GM12878 (cell line): ENCODE results near the gene POP7. TPM values are rescaled to one million over a fixed set of nuclear protein-coding genes. Genes with fewer than 3 reads are reported as not detected.
A peak's percentile ranks its signal among the peaks of the same experiment; 100 is the strongest.

ENCODE experiments used
- ATAC-seq: fragments of 200-7000 bp; cut with Tn5 transposase; 3 replicates; pipeline ENCODE4 v1.9.1; 2020; ENCODE audit warnings: mild to moderate bottlenecking, moderate library complexity
- BruUV-seq: library from RNA; stranded (reverse); fragments of 400-500 nt; replicated peaks from 2 replicates; lab custom pipeline; 2021; lab: Mats Ljungman, UMichigan
- CTCF ChIA-PET: fragments of 300-600 bp; sonication (Branson Sonifier 250); formaldehyde crosslinking; extraction: SDS; loops from one replicate; lab custom pipeline; 2021; ENCODE audit warnings: inconsistent platforms; lab: Yijun Ruan, JAX
- POLR2A ChIA-PET: fragments of 350-600 bp; formaldehyde crosslinking; extraction: SDS; loops from one replicate; lab custom pipeline; 2021; ENCODE audit warnings: inconsistent platforms; lab: Charles Lee
- RAD21 ChIA-PET: fragments of 300-600 bp; sonication (Branson Sonifier 250); formaldehyde crosslinking; loops from one replicate; lab custom pipeline; 2023; ENCODE audit warnings: antibody characterized with exemption; ENCODE audit not compliant: unreplicated experiment; lab: Charles Lee
- SMC1A ChIA-PET: fragments of 300-600 bp; sonication (Branson Sonifier 250); formaldehyde crosslinking; loops from one replicate; lab custom pipeline; 2023; ENCODE audit not compliant: unreplicated experiment, uncharacterized antibody; lab: Charles Lee
- DNase-seq: peaks from one replicate; pipeline ENCODE4 v3.0.0-alpha.2; 2011; ENCODE audit warnings: low read depth, low spot score
- FAIRE-seq: peaks from 3 replicates; lab custom pipeline; 2011; peaks lifted over from hg19 to GRCh38; lab: Jason Lieb, UNC
- H2AFZ ChIP-seq: 2 replicates; pipeline ENCODE4 v1.6.0; 2011; ENCODE audit warnings: low read depth, low read length, control low read depth; ENCODE audit not compliant: control insufficient read depth
- H3K27ac ChIP-seq: 2 replicates; pipeline ENCODE4 v1.5.1; 2011; ENCODE audit warnings: control low read depth; ENCODE audit not compliant: control insufficient read depth, insufficient read depth
- H3K27me3 ChIP-seq, 2 experiments: replicated peaks in 1 of 2; 2 replicates each; pipeline versions ENCODE4 v1.6.0 to v1.6.1; 2011; ENCODE audit warnings: low read length in 1 of 2; ENCODE audit not compliant: control insufficient read depth in 2 of 2, insufficient read depth in 2 of 2
- H3K36me3 ChIP-seq, 2 experiments: 2 replicates each; pipeline ENCODE4 v1.5.1; 2011; ENCODE audit warnings: low read length in 1 of 2; ENCODE audit not compliant: control insufficient read depth in 2 of 2, insufficient read depth in 2 of 2
- H3K4me1 ChIP-seq: 2 replicates; pipeline ENCODE4 v1.6.1; 2011; ENCODE audit warnings: mild to moderate bottlenecking, low read length, moderate library complexity, mixed read lengths; ENCODE audit not compliant: control insufficient read depth, insufficient read depth
- H3K4me2 ChIP-seq: 2 replicates; pipeline ENCODE4 v1.6.0; 2011; ENCODE audit warnings: control low read depth; ENCODE audit not compliant: control insufficient read depth, insufficient read depth
- H3K4me3 ChIP-seq: fragments of 200-600 bp; sonication (generic); 2 replicates; pipeline ENCODE4 v1.5.1; 2016
- H3K79me2 ChIP-seq: 2 replicates; pipeline ENCODE4 v1.6.0; 2011; ENCODE audit warnings: low read length; ENCODE audit not compliant: control insufficient read depth, insufficient read depth
- H3K9ac ChIP-seq: 2 replicates; pipeline ENCODE4 v1.8.0; 2011; ENCODE audit warnings: low read length, control low read depth, mixed read lengths; ENCODE audit not compliant: control insufficient read depth, insufficient read depth
- H3K9me3 ChIP-seq: replicated peaks from 3 replicates; pipeline ENCODE4 v1.5.1; 2011; ENCODE audit warnings: mild to moderate bottlenecking, low read length; ENCODE audit not compliant: control insufficient read depth, insufficient read depth
- H4K20me1 ChIP-seq: 2 replicates; pipeline ENCODE4 v1.6.0; 2011; ENCODE audit not compliant: control insufficient read depth, insufficient read depth
- ETV6 ChIP-seq, 2 experiments: fragments of 450-650 bp in 1 of 2; IDR thresholded peaks in 1 of 2; conservative IDR thresholded peaks in 1 of 2; 2 replicates each; pipeline ENCODE4 v1.6.1; 2014; ENCODE audit warnings: antibody characterized with exemption in 1 of 2, borderline replicate concordance in 1 of 2, low read depth in 1 of 2, mild to moderate bottlenecking in 1 of 2, moderate library complexity in 1 of 2
- LARP7 ChIP-seq: fragments of 450-650 bp; IDR thresholded peaks from 2 replicates; pipeline ENCODE4 v1.6.1; 2017; ENCODE audit warnings: mild to moderate bottlenecking
- POLR2A ChIP-seq: IDR thresholded peaks from 2 replicates; pipeline ENCODE4 v1.6.1; 2011; ENCODE audit warnings: low read depth, mild to moderate bottlenecking, low read length
- POLR2AphosphoS2 ChIP-seq: IDR thresholded peaks from 2 replicates; pipeline ENCODE4 v1.6.1; 2011; ENCODE audit warnings: low read depth, mild to moderate bottlenecking, low read length, improper control_type of control experiment, moderate library complexity
- WGBS: methylation state at CpG from one replicate; pipeline ENCODE4 v1.1.6; 2016; ENCODE audit warnings: low lambda C conversion rate; ENCODE audit not compliant: insufficient replicate concordance, insufficient coverage; ENCODE audit errors: missing lambda C conversion rate; 5-methylcytosine and 5-hydroxymethylcytosine counted together
- in situ Hi-C: fragments of 300-500 bp; cut with MboI; formaldehyde crosslinking; loops from 9 replicates; pipeline ENCODE4 v1.14.3; 2018; ENCODE audit warnings: mixed read lengths
- intact Hi-C: fragments of 100-400 bp; cut with micrococcal nuclease; formaldehyde crosslinking; loops from one replicate; pipeline ENCODE4 v1.14.2; 2022; ENCODE audit not compliant: unreplicated experiment
- polyA plus RNA-seq, 11 experiments: library from polyadenylated mRNA; depleted of rRNA in 4 of 11; unstranded in 6 of 11; stranded (reverse) in 5 of 11; fragments of >200 nt; fragmentation: Nextera tagmentation in 4 of 11; fragmentation: Illumina TruSeq in 1 of 11; extraction: Ambion mirVana in 4 of 11; extraction: Trizol in 1 of 11; gene quantifications; 1 replicate in 1 of 11; 2 replicates in 10 of 11; pipeline versions ENCODE4 v1.2.1 to v1.2.3, GENCODE V29; 2011 to 2016; ENCODE audit warnings: inconsistent platforms in 2 of 11, missing spikeins in 2 of 11, low read depth in 1 of 11
- total RNA-seq, 4 experiments: library from RNA; depleted of rRNA in 3 of 4; stranded (reverse); fragments of >200 nt in 3 of 4; fragmentation: Illumina TruSeq in 1 of 4; extraction: Trizol in 1 of 4; gene quantifications; 2 replicates each; pipeline versions ENCODE4 v1.2.1 to v1.2.3, GENCODE V29; 2013 to 2021

Gene POP7
- total and polyA plus RNA-seq, 10 of the 15 experiments (the other 5 are each of a cell fraction or from before 2014, with no cell fraction given) = 12.1 to 148 (median 51.7) TPM

- ChIA-PET SMC1A (no interaction called here), RAD21 (no interaction called here), CTCF (interaction anchor here (1.2 kb wide), 1 partner anchor 21 kb away, joined by 4 read pairs; the partner anchor contains the start of gene POP7), POLR2A (no interaction called here)
- peaks cover 13% of the 10 kb centered on the region for H3K79me2 ChIP-seq
- no TSS peak for BruUV-seq
- no peak overlapping the region for H2AFZ ChIP-seq
- intact Hi-C loops (no loop called here), in situ Hi-C loops (loop anchor here (25.0 kb wide), 1 partner anchor 222 kb away; the partner anchor contains the start of gene SPACDR)
- H3K36me3 ChIP-seq = peaks cover 0 to 50% of the 10 kb centered on the region in 2 experiments; a peak in 3 of 4 replicates
- H3K9ac ChIP-seq = no peak overlapping the region
- WGBS = 95% methylated on average over 16 of the region's 16 CpGs
- peaks cover 3% of the 10 kb centered on the region for H3K4me1 ChIP-seq
- H3K4me3 ChIP-seq = no peak overlapping the region
- no peaks in the 10 kb centered on the region for H3K9me3 ChIP-seq
- TF ChIP-seq ETV6 (conservative IDR thresholded peaks at IDR 0.05 in 1 of 2, IDR thresholded peaks at IDR 0.05 in 1 of 2; ENCODE audit: borderline replicate concordance in 1 of 2, low read depth in 1 of 2) = no peak
- 0 out of 2 replicates have a peak, but pooled peaks have one; percentile 34 for TF ChIP-seq POLR2A
- H4K20me1 ChIP-seq = no peaks in the 10 kb centered on the region
- H3K27me3 ChIP-seq = no peaks in the 10 kb centered on the region
- FAIRE-seq (no peak), ATAC-seq (no peak), DNase-seq (no peak)
- no peak overlapping the region for H3K4me2 ChIP-seq
- H3K27ac ChIP-seq = no peak overlapping the region
Observed at GRCh38 chr7:100684534-100685042, 21.3 kb upstream of the POP7 start.

- H3K79me2 ChIP-seq = peaks cover 18% of the 10 kb centered on the region
- no peak for FAIRE-seq
- H3K4me2 ChIP-seq = no peak overlapping the region
- in situ Hi-C loops (loop anchor here (25.0 kb wide), 1 partner anchor 223 kb away; the partner anchor contains the start of gene SPACDR), intact Hi-C loops (no loop called here)
- BruUV-seq = no TSS peak
- H3K27ac ChIP-seq = no peak overlapping the region
- H4K20me1 ChIP-seq = no peaks in the 10 kb centered on the region
- TF ChIP-seq LARP7 (no peak), POLR2AphosphoS2 (0 out of 2 replicates have a peak, but pooled peaks have one; percentile 29)
- H2AFZ ChIP-seq = no peak overlapping the region
- WGBS = 92% methylated on average over 18 of the region's 18 CpGs
- peaks cover 0 to 46% of the 10 kb centered on the region in 2 experiments; a peak in 3 of 4 replicates for H3K36me3 ChIP-seq
- CTCF ChIA-PET = interaction anchor here (1.2 kb wide), 1 partner anchor 21 kb away, joined by 4 read pairs; the partner anchor contains the start of gene POP7
- no peak overlapping the region for H3K9ac ChIP-seq
- SMC1A ChIA-PET = no interaction called here
- RAD21 ChIA-PET = no interaction called here
- H3K27me3 ChIP-seq = no peaks in the 10 kb centered on the region
- H3K4me3 ChIP-seq = no peak overlapping the region
- no peaks in the 10 kb centered on the region for H3K9me3 ChIP-seq
- no peak for DNase-seq
- peaks cover 9% of the 10 kb centered on the region for H3K4me1 ChIP-seq
- ATAC-seq = no peak
- POLR2A ChIA-PET = no interaction called here
Observed at GRCh38 chr7:100685049-100685605, 20.8 kb upstream of the POP7 start.
